ENCODE measurements around the gene EIF2B4.

Gene EIF2B4

DNA sequence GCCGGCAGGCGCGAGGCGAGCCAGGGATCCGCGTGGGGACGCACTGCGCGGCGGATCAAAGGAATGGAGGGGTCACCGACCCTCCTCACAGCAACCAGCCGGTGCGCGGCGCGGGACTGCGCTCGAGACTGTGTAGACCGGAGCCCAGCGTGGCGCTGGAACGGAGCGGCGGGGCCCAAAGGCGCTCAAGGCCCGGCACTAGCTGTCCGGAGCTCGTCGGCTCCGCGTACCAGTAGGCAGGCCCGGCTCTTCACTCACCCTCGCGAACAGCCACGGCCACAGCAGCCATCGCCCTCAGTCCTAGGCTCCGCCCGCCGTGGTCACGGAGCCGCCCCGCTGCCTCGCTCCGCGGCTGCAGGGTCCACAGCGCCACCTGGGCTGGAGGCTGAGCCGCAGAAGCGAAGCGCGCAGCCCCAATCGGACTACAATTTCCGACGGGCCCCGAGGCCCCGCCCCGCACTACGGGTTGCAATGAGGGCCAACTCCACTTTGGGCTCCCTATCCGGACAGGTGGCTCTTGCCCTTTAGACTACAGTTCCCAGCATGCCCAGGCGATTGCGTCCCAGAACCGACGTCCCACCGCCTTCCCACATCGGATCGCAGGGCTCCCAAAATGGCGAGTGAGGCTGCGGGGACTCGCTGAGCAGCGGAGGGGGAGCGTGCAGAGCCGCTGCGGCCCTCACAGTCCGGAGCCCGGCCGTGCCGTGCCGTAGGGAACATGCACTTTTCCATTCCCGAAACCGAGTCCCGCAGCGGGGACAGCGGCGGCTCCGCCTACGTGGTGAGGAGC is at the start of gene EIF2B4, which contains the start of gene SNX17:
TSS of gene EIF2B4 (minus strand) at position 313 of the 790 bp plus-strand sequence. CDS start at position 289, 24 bp downstream.
TSS of gene SNX17 (plus strand) at position 591 of the 790 bp plus-strand sequence. CDS start at position 719, 128 bp downstream.
- TF ChIP-seq, protein P1, sequence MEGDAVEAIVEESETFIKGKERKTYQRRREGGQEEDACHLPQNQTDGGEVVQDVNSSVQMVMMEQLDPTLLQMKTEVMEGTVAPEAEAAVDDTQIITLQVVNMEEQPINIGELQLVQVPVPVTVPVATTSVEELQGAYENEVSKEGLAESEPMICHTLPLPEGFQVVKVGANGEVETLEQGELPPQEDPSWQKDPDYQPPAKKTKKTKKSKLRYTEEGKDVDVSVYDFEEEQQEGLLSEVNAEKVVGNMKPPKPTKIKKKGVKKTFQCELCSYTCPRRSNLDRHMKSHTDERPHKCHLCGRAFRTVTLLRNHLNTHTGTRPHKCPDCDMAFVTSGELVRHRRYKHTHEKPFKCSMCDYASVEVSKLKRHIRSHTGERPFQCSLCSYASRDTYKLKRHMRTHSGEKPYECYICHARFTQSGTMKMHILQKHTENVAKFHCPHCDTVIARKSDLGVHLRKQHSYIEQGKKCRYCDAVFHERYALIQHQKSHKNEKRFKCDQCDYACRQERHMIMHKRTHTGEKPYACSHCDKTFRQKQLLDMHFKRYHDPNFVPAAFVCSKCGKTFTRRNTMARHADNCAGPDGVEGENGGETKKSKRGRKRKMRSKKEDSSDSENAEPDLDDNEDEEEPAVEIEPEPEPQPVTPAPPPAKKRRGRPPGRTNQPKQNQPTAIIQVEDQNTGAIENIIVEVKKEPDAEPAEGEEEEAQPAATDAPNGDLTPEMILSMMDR (IDR thresholded peaks at IDR 0.05; ENCODE audit: insufficient read depth, low read depth, low read length, missing control alignments), result peak; percentile 66
- peak; percentile 99 for DNase-seq (ENCODE audit: low read depth)
- peak within 1 kb of the TSS; percentile 95 for H3K4me3 ChIP-seq (ENCODE audit: low read length)

DNA sequence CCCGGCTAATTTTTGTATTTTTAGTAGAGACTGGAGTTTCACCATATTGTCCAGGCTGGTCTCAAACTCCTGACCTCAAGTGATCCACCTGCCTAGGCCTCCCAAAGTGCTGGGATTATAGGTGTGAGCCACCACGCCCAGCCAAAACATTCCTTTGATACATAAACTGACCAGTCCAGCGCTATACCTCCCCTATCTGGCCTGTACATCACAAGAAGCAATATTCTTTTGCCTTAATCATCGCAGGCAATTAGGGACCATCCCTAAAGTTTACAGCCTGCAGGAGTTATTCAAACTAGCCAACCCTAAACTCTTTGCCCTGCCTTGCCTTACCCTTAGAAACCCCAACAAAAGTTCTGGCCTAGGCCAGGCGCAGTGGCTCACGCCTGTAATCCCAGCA is 46.0 kb upstream of the EIF2B4 start:
- no peak for DNase-seq (ENCODE audit: low read depth)
- H3K4me3 ChIP-seq (ENCODE audit: low read length), result no peak overlapping the region
- TF ChIP-seq, protein P1 (IDR thresholded peaks at IDR 0.05; ENCODE audit: insufficient read depth, low read depth, low read length, missing control alignments), result no peak

DNA sequence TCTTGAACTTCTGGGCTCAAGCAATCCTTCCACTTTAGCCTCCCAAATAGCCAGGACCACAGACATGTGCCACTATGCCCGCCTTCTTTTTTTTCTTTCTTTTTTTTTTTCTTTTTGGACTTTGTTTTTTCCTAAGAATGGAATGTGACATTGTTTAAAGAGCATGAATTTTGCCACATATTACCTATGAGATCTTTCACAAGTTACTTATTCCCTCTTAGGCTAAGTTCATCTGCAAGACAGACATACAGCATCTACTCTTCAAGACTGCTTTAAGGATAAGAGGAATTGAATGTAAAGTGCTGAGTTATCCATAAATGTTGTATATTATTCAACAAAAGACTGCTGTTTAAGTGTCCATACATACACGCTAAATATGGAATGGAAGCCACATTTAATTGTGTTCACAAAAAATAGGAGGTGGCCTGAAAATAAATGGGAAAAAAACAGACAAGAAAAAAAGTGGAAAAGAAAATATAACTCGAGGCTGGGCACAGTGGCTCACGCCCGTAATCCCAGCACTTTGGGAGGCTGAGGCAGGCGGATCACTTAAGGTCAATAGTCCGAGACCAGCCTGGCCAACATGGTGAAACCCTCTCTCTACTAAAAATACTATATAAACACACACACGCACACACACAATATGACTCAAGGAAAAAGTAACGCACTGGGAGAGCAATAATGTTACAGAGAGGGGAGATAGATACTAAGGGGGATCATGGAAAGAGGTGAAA is 42.4 kb upstream of the EIF2B4 start:
- no peak overlapping the region for H3K4me3 ChIP-seq (ENCODE audit: low read length)
- TF ChIP-seq, protein P1 (IDR thresholded peaks at IDR 0.05; ENCODE audit: insufficient read depth, low read depth, low read length, missing control alignments), result no peak
- DNase-seq (ENCODE audit: low read depth), result no peak

DNA sequence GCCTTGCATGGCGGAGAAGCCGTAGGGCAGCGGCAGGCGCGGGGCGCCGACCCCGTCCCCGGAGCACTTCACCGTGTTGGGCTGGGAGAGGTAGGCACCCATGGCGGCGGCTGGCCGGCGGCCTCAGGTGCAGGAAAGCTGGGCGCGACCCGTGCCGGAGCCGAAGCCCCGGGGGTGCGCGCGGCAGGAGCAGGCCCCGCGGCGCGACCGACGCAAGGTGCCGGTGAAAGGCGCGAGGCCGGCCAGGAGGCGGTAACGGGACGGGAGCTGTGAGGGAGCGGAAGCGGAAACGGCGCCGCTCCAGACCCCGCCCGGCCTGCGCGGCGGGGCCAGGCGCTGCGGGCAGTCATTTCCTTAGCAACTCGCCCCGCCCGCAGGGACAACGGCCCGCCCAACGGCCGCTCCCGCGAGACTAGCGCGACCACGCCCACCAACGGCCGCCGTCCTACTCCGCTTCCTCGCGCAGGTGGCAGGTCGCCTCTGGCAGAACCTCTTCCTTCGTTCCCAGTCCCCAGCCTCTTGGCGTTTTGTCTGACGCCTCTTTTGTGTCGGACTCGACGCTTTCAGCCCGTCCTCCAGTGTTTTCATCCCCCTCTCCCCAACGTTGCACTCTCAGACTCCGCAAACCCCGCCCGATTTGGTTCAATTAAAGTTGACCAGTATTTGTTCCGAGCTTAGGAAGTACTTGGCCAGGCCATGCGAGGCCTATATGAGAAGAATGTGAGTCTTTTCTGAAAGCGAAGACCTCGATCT is 39.4 kb upstream of the EIF2B4 start, which contains the start of gene PPM1G:
TSS of gene PPM1G (minus strand) at position 271 of the 753 bp plus-strand sequence. CDS start at position 102, 169 bp downstream.
- H3K4me3 ChIP-seq (ENCODE audit: low read length), result peak within 1 kb of the TSS; percentile 90
- TF ChIP-seq, protein P1 (IDR thresholded peaks at IDR 0.05; ENCODE audit: insufficient read depth, low read depth, low read length, missing control alignments), result no peak
- DNase-seq (ENCODE audit: low read depth), result peak; percentile 97

DNA sequence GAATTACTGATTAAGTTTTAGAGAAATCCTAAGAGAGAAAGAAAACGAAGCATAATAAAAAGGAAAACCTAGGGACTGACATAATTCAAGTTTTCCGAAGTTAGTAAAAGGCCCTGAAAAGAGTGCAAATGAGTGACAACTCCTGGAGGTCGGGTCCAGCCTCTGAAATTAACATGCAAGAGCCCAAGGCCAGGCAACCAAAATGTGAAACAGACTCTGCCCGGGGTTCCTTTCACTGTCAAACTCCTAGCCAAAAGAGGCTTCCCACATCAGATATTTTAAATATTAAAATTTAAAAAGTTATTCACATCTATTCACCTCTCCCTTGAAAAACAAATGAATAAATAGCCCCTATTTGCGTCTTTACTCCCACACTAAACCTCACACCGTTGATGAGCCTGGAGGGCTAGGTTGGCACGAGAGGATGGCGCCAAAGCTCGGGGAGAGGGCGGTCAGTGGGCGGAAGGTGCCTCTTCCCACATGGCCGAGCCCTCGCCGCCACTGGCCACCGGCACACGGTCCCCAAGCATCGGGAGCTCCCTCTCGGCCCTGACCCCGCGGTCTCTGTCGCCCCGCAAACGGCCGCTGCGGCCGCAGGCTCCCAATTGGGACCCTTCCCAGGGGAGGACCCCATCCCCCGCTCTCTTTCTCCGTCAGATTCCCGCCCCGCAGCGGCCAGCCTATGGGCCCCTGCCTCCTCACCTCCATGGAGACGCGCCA is 38.6 kb upstream of the EIF2B4 start:
- peak overlapping the region; percentile 90 for H3K4me3 ChIP-seq (ENCODE audit: low read length)
- TF ChIP-seq, protein P1 (IDR thresholded peaks at IDR 0.05; ENCODE audit: insufficient read depth, low read depth, low read length, missing control alignments), result no peak
- DNase-seq (ENCODE audit: low read depth), result peak; percentile 23

All from epithelial cell of esophagus (primary cell).